Measurements from ENCODE around the gene STK11IP.

DNA sequence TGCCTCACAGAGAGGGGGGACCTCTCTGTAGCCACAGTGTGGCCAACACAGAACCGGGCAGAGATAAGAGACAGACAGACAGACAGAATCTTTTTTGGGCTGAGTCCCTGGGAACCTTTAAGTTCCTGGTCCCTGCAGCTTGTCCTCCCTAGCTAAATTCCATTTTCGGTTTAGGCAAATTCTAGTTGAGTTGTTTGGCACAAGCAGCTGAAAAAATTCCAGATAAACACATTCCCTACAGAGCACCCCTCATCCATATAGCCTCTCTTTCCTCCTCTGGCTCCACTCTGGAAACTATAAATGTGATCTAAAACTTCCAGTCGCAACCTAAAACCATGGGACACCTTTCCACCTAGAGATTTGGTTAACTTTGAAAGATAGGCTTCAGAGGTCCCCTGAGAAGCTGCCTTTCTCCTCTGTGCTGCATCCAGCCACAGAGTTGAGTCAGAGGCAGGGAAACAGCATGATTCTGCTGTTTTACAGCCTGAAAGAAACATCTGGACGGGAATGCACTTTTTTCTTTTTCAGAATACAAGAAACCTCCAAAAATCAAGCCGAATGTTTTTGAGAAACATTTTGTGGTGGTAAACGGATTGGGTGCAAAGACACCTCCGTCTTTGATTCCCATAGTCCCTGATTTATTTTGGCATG, 60.7 kb downstream of the STK11IP start:
- TF ChIP-seq CTCF (IDR thresholded peaks at IDR 0.05) (no peak), POLR2A (IDR thresholded peaks at IDR 0.05) (no peak)
